ENCODE measurements around the gene AP3M1.

The AP3M1 gene

DNA sequence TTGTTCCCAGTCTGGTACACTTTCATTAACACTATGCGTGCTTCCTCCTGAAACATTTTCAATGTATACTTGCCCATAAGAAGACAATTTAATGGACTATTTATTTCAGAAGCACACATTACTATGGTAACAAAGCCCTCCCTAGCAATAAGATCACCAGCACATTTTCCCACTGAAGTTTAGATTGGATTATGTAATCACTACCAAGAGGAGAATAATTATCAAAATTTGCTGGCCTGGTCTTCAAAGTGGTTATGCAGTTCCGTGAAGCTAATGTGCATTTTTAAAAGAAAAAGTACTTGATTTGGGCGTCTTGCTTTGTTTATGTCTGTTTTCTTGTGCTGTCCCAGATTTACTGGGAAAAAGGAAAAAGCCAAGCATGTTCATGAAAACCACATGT, 61.9 kb downstream of the AP3M1 start:
- Histone ChIP-seq H3K27ac (no peak overlapping the region), H3K4me3 (no peak overlapping the region)

GRCh38 chr10:74086317-74086716, 64.3 kb downstream of the AP3M1 start:
- peak overlapping the region in 3 of 21 experiments; percentile 6 to 31 (median 15) for H3K27ac ChIP-seq
- no peak overlapping the region for H3K4me3 ChIP-seq

GRCh38 chr10:74084955-74085354, 65.7 kb downstream of the AP3M1 start:
- Histone ChIP-seq H3K4me3 (no peak overlapping the region), H3K27ac (peak overlapping the region in 1 of 21 experiments; percentile 14)

DNA sequence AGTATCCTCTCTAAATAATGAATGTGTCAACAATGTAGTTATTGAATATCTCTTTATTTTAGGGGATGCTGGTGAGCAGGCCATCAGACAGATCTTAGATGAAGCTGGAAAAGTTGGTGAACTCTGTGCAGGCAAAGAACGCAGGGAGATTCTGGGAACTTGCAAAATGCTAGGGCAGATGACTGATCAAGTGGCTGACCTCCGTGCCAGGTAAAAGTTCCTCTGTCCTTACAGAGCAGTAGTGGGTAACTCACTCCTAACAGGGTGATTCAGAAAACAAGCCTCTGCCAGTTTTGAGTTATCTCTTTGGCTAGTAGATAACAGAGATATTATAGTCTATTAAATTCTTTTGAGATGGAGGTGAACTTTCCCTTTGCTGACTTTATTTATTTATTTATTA, 67.3 kb downstream of the AP3M1 start:
- no peak overlapping the region for H3K4me3 ChIP-seq

GRCh38 chr10:74081941-74082718, 68.5 kb downstream of the AP3M1 start:
- no peak overlapping the region for H3K27ac ChIP-seq

More for the DNA sequence above, 67.3 kb downstream of the AP3M1 start:
- H3K27ac ChIP-seq, result no peak overlapping the region

GRCh38 chr10:74081192-74081803, 69.3 kb downstream of the AP3M1 start:
- no peak overlapping the region for H3K4me3 ChIP-seq
- no peak overlapping the region for H3K27ac ChIP-seq

More at GRCh38 chr10:74081941-74082718, 68.5 kb downstream of the AP3M1 start:
- H3K4me3 ChIP-seq, result no peak overlapping the region

GRCh38 chr10:74079936-74080590, 70.6 kb downstream of the AP3M1 start:
- H3K27ac ChIP-seq, result peak overlapping the region in 1 of 21 experiments; percentile 18
- H3K4me3 ChIP-seq, result no peak overlapping the region

DNA sequence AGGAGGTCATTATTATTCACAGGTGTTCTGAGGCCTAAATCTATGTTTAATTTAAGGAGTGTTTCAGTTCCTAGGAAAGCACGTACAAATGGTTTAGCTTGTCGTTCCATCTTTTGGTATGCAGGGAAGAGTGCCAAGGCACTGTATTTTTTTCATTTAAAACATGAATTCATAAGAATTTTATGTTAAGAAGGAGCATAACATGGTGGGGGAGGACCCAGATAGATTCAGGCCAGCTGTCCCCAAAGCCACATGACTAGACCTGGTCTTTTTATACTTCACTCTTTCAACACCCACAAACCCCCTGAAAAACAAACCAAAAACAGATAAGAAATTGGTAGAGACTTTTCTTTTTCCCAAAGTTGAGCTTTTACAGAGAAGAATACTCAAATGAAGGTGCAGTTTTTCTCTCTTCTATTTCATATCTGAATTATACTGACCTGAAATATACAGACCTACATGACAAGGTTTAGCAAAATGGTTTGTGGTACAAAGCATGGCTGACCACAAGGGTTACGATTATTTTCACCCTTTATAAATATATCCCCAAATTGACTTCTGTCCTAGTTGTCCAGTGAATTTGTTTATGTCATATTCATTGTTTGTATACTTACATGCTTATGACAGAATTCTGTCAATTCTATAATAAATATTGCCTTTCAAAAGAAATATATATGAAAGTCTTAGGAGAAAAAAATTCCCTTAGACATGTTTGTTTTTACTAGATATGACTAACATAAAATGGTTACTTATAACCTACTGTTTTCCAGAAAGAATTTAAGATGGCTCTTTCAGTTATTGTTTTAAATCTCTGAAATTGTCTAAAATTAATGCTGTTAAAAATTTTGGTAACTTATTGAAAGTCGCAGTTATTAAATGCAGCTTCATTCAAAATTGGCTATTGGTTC, 71.3 kb downstream of the AP3M1 start:
- peak overlapping the region in 3 of 21 experiments; percentile 16 to 30 (median 26) for H3K27ac ChIP-seq
- no peak overlapping the region for H3K4me3 ChIP-seq

GRCh38 chr10:74078037-74078436, 72.6 kb downstream of the AP3M1 start:
- H3K4me3 ChIP-seq, result no peak overlapping the region
- peak overlapping the region in 1 of 21 experiments; percentile 41 for H3K27ac ChIP-seq

- no peak overlapping the region for H3K4me3 ChIP-seq
- H3K27ac ChIP-seq, result no peak overlapping the region
These were observed 73.2 kb downstream of the AP3M1 start for GRCh38 chr10:74077416-74077815.

- H3K27ac ChIP-seq, result no peak overlapping the region
- no peak overlapping the region for H3K4me3 ChIP-seq
These were observed 73.7 kb downstream of the AP3M1 start for GRCh38 chr10:74076961-74077360.

DNA sequence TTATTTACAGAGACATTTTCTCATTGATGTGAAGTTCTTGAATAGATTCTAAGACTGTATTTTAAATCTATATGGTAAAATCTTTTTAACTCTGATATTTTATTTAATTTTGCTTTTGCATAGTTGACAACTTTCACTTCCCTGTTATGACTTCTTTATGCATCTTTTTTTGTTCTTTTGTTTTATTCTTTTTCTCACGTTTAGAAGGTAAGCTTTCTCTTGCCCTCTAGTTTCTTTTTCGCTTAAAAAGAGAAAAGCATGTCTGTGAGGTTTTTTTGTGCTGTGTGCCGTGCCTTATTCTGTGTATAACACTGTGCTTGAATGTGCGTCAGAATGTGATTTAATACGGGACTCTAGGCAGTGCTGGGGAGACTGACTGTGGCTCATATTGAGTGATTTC, 74.7 kb downstream of the AP3M1 start:
- no peak overlapping the region for H3K4me3 ChIP-seq
- H3K27ac ChIP-seq, result no peak overlapping the region

- Histone ChIP-seq H3K27ac (no peak overlapping the region), H3K4me3 (no peak overlapping the region)
These were observed 78.1 kb downstream of the AP3M1 start for GRCh38 chr10:74072503-74072902.

DNA sequence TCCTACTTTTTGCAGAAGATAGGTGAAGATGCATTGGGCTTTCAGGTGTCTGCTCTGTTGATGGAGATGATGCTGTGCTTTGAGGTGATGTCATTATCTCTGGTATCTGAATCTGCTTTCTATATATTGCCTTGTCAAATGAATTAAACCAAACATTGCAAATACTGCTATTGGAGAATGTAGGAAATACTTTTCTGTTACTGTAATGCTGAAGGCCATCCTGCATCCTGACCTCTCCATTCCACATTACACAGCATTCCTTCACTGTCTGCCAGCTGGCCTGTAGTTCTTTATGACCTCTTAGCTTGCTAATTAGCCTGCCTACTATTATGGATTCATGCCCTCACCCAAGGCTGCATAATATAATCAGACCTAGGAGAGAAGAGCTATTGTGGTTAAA, 79.5 kb downstream of the AP3M1 start:
- Histone ChIP-seq H3K27ac (no peak overlapping the region), H3K4me3 (no peak overlapping the region)

All from skin epidermis (tissue), 12 donors.